Loucy (cell line): ENCODE data around the gene SH2D4B.

Experiments used
- H2AFZ ChIP-seq: fragments of 200-600 bp; sonication (generic); 2 replicates; pipeline ENCODE4 v1.6.0; 2016; ENCODE audit warnings: antibody characterized with exemption, mild to moderate bottlenecking, low read length, moderate library complexity
- H3F3A ChIP-seq: fragments of 200-600 bp; 2 replicates; pipeline ENCODE4 v1.6.0; 2016; ENCODE audit warnings: antibody characterized with exemption, low read depth, mild to moderate bottlenecking
- H3K27me3 ChIP-seq: fragments of 200-600 bp; sonication (generic); 2 replicates; pipeline ENCODE4 v1.6.1; 2014; ENCODE audit warnings: low read length, mild to moderate bottlenecking; ENCODE audit not compliant: insufficient read depth, poor library complexity, severe bottlenecking
- H3K36me3 ChIP-seq: fragments of 200-600 bp; sonication (generic); 2 replicates; pipeline ENCODE4 v1.6.1; 2016; ENCODE audit warnings: low read length; ENCODE audit not compliant: insufficient read depth
- H3K4me1 ChIP-seq: fragments of 200-600 bp; sonication (generic); 2 replicates; pipeline ENCODE4 v1.5.1; 2014; ENCODE audit warnings: low read length, mild to moderate bottlenecking; ENCODE audit not compliant: insufficient read depth, poor library complexity, severe bottlenecking
- H3K4me2 ChIP-seq: fragments of 200-600 bp; sonication (generic); 2 replicates; pipeline ENCODE4 v1.6.0; 2014; ENCODE audit warnings: antibody characterized with exemption, low read length, low read depth, mild to moderate bottlenecking; ENCODE audit not compliant: poor library complexity, severe bottlenecking
- H3K4me3 ChIP-seq: fragments of 200-600 bp; sonication (generic); 2 replicates; pipeline ENCODE4 v1.5.1; 2014; ENCODE audit warnings: low read length, mild to moderate bottlenecking, mixed read lengths; ENCODE audit not compliant: poor library complexity, severe bottlenecking
- H3K79me2 ChIP-seq: fragments of 200-600 bp; sonication (generic); 2 replicates; pipeline ENCODE4 v1.6.1; 2014; ENCODE audit warnings: low read length; ENCODE audit not compliant: insufficient read depth
- H3K9ac ChIP-seq: fragments of 200-600 bp; sonication (generic); 2 replicates; pipeline ENCODE4 v1.6.0; 2014; ENCODE audit warnings: mild to moderate bottlenecking, low read depth, low read length, moderate library complexity; ENCODE audit not compliant: poor library complexity, severe bottlenecking
- H3K9me2 ChIP-seq: fragments of 200-600 bp; sonication (generic); replicated peaks from 2 replicates; pipeline ENCODE4 v1.6.1; 2016; ENCODE audit warnings: low read depth, low read length, mixed read lengths
- H3K9me3 ChIP-seq: fragments of 200-600 bp; sonication (generic); 2 replicates; pipeline ENCODE4 v1.6.1; 2014; ENCODE audit warnings: mild to moderate bottlenecking, antibody characterized with exemption, low read length, low read depth; ENCODE audit not compliant: insufficient read depth
- H4K20me1 ChIP-seq: fragments of 200-600 bp; sonication (generic); 2 replicates; pipeline ENCODE4 v1.6.0; 2014; ENCODE audit warnings: antibody characterized with exemption, low read length, mild to moderate bottlenecking; ENCODE audit not compliant: insufficient read depth, poor library complexity, severe bottlenecking
- CTCF ChIP-seq: fragments of 200-600 bp; sonication (generic); conservative IDR thresholded peaks from 2 replicates; pipeline ENCODE4 v1.5.1; 2014; ENCODE audit warnings: mild to moderate bottlenecking, antibody characterized with exemption, low read length
- EZH2phosphoT487 ChIP-seq: fragments of 200-600 bp; IDR thresholded peaks from 2 replicates; pipeline ENCODE4 v1.6.1; 2018; ENCODE audit warnings: antibody characterized with exemption, mild to moderate bottlenecking, moderate library complexity, borderline replicate concordance

Gene SH2D4B

GRCh38 chr10:80582286-80582960 is 44.7 kb downstream of the SH2D4B start:
- no peaks in the 10 kb centered on the region for H3K27me3 ChIP-seq
- H3F3A ChIP-seq: no peaks in the 10 kb centered on the region
- no peak overlapping the region for H3K4me2 ChIP-seq
- H3K9me3 ChIP-seq: no peaks in the 10 kb centered on the region
- no peak overlapping the region for H3K4me3 ChIP-seq
- H2AFZ ChIP-seq: peak overlapping the region; percentile 49; the same call in 1 of the 2 replicates
- no peaks in the 10 kb centered on the region for H3K36me3 ChIP-seq
- no peaks in the 10 kb centered on the region for H3K79me2 ChIP-seq
- peaks cover 23% of the 10 kb centered on the region for H3K4me1 ChIP-seq
- TF ChIP-seq EZH2phosphoT487 (no peak), CTCF (no peak)
- H3K9me2 ChIP-seq: no peaks in the 10 kb centered on the region
- no peaks in the 10 kb centered on the region for H4K20me1 ChIP-seq
- no peak overlapping the region for H3K9ac ChIP-seq

- Histone ChIP-seq H3F3A (no peaks in the 10 kb centered on the region), H3K9me3 (no peaks in the 10 kb centered on the region), H3K9ac (no peak overlapping the region), H2AFZ (no peak overlapping the region), H3K4me3 (no peak overlapping the region), H3K27me3 (no peaks in the 10 kb centered on the region), H4K20me1 (no peaks in the 10 kb centered on the region), H3K4me2 (no peak overlapping the region), H3K79me2 (no peaks in the 10 kb centered on the region), H3K36me3 (no peaks in the 10 kb centered on the region), H3K4me1 (peaks cover 22% of the 10 kb centered on the region), H3K9me2 (no peaks in the 10 kb centered on the region)
- TF ChIP-seq EZH2phosphoT487 (no peak), CTCF (peak; percentile 50)
Observed at GRCh38 chr10:80583685-80584084, 46.0 kb downstream of the SH2D4B start.

- no peaks in the 10 kb centered on the region for H3F3A ChIP-seq
- H3K9ac ChIP-seq: no peak overlapping the region
- H3K9me2 ChIP-seq: no peaks in the 10 kb centered on the region
- no peak overlapping the region for H2AFZ ChIP-seq
- no peak for TF ChIP-seq EZH2phosphoT487
- TF ChIP-seq CTCF: no peak
- H4K20me1 ChIP-seq: no peaks in the 10 kb centered on the region
- H3K4me3 ChIP-seq: no peak overlapping the region
- H3K79me2 ChIP-seq: no peaks in the 10 kb centered on the region
- peaks cover under 1% of the 10 kb centered on the region for H3K4me1 ChIP-seq
- H3K36me3 ChIP-seq: no peaks in the 10 kb centered on the region
- H3K4me2 ChIP-seq: no peak overlapping the region
- no peaks in the 10 kb centered on the region for H3K9me3 ChIP-seq
- no peaks in the 10 kb centered on the region for H3K27me3 ChIP-seq
Observed at GRCh38 chr10:80585812-80586211, 48.1 kb downstream of the SH2D4B start.
